ENCODE measurements around the gene KCNIP3.
A peak's percentile ranks its signal among the peaks of the same experiment; 100 is the strongest.

Gene KCNIP3

DNA sequence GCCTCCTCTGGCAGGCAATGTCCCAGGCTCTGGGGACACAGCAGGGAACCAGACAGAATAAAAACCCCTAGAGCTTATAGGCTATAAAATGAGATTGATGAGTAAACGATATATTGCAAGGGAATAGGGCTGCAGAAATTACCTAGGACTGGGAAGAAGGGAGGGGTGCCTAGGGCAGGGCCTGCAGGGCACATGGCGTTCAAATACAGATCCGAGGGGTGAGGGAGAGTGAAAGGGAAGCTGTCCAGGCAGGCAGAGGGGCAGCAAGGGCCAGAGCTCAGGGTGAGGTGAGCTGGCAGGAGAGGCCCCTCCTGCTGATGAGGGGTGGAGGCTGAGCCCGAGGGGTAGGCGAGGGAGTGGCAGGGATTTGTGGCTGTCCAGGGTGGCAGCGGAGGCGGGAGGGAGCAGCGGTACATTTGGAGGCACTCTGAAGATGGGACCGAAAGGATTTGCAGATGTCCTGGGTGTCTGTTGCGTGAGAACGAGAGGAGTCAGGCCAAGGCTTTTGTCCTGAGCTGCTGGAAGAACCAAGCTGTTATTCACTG lies 33.7 kb downstream of the KCNIP3 start:
- DNase-seq, result no peak

DNA sequence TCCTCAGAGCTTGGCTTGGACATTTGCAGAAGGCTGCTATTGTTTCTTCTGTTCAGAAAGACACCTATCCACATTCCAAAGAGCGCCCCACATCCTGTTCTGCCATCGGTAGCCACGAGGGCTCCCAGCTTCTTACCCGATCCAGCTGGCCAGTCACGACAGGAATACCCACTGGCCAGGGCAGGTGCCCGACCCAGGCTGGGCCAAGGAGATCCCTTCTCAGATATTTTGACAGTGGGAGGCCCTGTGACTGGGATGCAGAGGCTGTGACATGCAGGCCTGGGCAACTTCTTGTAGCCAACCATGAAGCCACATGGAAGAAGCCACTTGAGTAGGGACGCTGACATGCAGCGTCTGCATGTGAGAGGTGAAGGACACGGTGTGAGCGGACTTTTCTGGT lies 34.5 kb downstream of the KCNIP3 start:
- no peak for DNase-seq

- no peak for DNase-seq
These were observed 34.9 kb downstream of the KCNIP3 start for GRCh38 chr2:95332036-95332435.

GRCh38 chr2:95333056-95333455 lies 35.9 kb downstream of the KCNIP3 start:
- DNase-seq, result no peak

GRCh38 chr2:95333888-95334338 lies 36.8 kb downstream of the KCNIP3 start:
- no peak for DNase-seq

- no peak for DNase-seq
These were observed 37.9 kb downstream of the KCNIP3 start for GRCh38 chr2:95334916-95335641.

- no peak for DNase-seq
These were observed 39.3 kb downstream of the KCNIP3 start for GRCh38 chr2:95336406-95336805.

GRCh38 chr2:95337829-95338228 lies 40.7 kb downstream of the KCNIP3 start:
- DNase-seq, result no peak

DNA sequence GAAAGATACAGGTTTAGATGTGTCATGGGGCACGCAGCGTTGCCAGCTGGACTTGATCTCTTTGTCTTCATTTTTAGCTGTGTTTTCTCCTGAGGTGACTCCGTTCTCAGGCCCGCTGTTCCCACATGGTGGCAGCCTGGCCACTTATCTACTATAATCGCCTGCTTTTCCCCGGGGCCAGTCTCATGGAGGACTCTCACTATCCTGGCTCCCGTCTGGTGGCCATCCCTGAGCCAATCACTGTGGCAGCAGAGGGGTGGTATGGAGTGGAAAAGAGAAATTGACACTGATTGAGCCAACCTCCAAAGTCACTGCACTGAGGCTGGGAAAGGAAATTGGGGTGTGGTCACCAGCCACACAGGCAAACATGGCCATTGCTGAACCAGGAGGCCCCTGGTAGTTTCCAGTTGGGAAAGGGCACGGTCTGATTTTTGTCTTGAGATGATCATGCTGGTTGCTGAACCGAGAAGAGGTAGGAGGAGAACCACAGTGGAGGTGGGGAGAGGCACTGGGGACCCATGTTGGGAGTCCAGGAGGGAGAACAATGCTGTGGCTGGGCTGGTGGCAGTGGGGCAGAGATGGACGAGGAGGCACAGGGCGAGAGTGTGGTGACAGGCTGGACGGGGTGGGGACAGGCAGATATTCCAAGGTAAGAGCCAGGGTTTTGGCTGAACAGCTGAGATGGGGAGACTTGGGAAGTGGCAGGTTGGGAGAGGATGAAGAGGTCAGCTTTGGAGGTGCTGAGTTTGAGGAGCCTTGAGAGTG lies 45.6 kb downstream of the KCNIP3 start:
- DNase-seq, result no peak

DNA sequence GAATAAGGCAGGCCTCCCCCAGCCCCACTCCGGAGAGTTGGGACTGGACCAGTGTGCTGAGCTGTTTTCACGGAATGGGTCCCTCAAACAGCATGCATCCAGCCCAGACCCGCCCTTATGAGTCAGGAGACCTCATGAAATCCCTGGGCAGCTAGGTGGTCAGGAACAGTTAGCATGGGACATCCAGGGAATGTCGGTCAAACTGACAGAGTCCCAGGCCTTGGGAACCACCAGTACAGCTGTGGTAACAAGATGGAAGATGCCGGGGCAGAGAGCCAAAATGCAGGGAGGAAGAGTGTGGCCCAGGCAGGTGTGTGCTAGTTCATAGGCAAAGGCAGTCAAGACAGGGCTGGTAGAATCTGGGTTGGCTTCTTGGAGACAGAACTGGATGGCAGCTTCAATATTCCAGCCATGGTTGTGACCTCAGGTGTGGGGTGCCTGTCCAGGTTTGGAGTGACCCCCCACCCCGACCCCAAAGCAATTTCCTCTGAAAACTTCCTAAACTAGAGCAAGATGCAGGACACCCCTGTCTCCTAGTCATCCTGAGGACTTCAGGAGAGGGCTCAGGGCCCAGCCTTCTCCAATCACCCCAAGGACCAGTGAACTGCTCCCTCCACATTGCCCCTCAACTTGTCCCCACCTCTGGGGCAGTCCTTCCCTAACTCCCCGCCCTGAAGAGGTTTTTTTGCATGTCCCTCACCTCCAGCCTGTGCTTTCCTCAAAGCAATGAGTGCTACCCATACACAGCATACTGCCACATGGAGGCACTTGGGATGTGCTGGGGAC lies 46.5 kb downstream of the KCNIP3 start:
- no peak for DNase-seq

DNA sequence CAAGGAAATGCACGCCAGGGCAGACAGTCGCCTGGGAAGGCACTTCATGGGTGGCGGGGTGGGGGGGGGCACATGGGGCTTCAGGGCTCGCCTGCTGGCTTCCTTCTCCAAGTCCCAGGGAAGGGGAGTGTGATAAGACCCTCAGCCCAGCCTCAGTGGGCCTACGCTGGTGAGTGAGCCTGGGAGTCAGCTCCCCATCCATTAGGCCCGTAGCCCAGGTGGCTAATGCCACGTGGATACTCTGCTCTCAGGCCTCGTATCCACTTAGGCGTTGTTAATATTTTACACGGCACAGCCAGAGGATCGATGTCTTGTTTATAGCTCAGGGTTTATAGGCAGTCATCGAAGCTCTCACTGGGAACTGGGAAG lies 47.1 kb downstream of the KCNIP3 start:
- DNase-seq, result no peak

DNA sequence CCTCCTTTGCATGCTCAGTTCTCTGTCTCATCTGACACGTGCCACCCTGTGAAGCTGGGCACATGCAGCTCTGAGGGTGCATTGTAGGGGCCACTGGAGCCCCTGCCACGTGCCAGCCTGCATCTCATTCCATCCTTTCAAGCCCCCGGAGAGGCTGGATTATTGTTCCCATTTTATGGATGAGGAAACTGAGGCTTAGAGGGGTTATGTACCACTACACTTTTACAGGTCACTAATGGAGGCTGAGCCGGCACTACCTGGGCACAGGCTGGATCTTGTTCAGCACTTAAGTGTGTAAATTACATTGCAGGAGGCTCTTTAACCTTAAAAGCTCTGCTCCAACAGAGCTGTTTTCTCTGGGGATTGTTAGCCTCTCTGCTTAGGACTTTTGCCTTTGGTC lies 47.5 kb downstream of the KCNIP3 start:
- no peak for DNase-seq

DNA sequence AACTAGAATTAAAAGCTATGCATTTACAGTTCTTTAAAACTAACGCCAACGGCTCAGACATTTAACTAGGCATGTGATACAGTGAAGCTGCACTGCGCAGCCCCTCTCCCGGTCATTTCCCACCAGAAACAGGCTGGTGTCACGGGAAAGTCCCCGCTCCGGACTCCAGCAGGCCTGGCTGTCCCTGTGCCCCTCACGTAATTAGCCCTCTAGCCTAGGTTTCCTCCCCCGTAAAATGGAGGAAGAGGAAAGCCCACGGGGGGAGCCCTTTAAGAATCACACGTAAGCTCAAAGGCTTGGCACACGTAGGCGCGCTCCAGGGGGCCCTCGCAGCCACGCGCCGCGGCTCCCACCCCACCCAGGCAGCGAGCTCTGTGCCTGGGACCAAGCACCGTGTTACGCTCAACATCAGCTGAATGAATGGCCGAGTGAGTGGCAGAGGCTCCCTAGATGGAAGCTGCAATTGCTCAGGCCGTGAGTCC lies 48.0 kb downstream of the KCNIP3 start:
- no peak for DNase-seq

DNA sequence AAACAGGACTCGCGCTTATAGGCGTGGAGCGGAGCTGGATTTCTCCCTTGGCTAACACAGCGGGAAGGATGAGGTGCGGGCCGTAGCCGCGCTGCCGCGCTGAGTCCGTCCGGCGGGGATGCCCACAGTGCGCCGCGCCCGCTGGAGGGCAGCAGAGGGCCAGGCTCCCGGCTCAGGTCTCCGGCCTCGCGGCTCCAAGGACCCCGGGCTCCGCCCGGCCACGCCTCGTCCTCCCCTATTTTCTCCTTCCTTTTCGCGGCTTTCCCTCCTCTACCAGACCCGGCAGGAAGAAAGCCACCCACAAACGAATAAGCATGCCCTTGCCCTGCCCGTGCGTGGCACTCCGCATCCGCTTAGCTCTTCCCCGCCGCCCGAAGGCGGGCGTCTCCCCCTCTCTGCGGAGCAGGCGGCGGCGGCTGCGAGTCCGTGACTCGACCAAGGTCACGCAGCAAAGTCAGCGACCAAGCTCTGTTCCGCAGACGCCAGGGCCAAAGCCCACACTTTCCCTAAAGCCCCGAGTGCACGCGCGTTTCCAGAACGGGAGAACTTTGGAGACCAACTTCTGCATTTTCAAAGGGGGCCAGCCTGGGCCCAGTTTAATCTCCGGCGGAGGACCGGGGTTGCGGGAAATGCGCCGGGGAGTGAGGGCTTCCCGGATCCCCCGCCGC lies 48.5 kb downstream of the KCNIP3 start:
- DNase-seq, result peak; percentile 40

- no peak for DNase-seq
These were observed 49.1 kb downstream of the KCNIP3 start for GRCh38 chr2:95346231-95346737.

GRCh38 chr2:95346738-95347671 lies 49.9 kb downstream of the KCNIP3 start:
- DNase-seq, result no peak

DNA sequence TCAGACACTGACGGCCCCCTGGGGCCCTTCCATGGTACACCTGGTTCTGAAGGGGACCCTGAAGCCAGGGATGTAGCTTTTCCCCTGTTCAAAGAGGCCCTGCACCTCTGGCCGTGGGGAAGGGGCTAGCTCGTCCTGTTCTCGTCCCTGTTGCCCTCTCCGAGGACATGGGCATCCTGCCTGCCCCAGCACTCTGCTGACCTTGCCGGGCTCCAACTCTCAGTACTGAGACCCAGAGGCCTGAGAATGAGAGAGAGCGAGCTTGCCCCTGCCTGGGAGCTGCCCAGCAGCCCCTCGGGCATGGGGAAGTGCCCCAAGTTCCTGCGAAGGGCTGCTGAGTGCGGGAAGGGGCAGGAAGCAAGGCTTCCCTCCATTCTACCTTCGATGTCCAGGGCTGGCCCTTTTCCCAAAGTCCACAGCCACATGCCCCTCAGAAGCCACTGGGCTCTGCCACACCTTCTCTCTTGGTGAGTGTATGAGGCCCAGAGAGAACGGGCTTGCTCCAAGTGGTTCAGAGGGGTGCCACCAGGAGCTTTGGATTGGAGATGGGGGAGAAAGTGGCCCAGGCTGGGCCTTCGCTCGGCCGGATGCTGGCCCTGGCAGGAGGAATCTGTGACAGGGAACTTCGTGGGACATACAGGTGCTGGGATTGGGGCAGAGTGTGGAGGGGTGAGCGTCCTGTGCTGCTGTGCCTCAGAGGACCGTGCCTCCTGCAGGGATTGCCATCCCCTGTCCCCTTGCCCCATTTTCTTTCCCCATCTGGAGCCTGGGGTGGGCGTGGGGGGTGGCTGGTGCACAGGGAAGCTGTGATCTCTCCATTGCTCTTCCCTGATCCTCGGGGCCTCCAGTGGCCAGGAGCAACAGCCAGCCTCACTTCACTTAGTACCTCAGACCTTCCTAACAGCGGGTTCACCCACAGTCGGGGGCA lies 50.8 kb downstream of the KCNIP3 start:
- no peak for DNase-seq

DNA sequence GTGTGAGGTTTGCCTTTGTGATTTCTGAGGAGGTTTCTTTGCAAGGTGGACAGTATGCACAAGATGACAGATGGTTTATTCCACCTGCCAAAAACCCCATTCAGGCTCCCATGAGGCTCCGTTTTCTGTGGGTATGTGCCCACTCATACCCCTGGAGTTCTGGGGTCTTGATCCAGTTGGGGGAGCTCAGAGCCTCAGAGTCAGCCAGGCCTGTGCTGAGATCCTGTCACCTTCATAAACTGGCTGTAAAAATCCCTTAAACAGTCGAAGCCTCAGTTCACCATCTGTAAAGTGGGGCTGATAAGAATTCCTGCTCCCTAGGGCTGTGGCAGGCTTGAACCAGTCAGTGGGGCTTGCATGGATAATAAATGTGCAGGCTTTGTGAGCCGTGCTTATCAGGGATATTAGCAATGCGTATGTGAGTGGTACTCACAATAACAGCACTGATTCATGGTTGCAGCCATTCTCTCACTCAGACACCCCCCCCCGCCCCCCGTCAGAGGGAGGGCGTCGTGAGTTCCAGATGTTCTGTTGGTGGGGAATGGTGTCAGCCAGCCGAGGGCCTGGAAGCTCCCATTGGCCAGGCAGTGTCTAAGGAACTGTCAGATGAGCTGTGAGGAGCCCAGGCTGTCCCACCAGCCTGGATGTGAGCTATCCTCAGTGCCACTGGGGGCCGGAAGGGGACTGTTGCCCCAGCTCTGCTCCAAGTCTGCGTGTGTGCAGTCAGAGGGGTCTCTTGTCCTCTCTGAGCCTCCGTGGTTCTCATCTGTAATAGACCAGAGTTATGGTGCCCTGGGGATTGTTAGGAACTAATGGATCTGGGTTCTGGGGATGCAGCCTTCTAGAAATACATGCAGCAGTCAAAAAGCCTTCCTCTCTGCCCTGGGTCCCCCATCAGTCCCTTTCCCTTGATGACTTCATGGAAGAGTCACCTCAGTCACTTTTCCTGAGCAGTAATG lies 51.7 kb downstream of the KCNIP3 start:
- DNase-seq, result no peak
